ENCODE measurements around the gene PPP2R2B.

PPP2R2B gene

DNA sequence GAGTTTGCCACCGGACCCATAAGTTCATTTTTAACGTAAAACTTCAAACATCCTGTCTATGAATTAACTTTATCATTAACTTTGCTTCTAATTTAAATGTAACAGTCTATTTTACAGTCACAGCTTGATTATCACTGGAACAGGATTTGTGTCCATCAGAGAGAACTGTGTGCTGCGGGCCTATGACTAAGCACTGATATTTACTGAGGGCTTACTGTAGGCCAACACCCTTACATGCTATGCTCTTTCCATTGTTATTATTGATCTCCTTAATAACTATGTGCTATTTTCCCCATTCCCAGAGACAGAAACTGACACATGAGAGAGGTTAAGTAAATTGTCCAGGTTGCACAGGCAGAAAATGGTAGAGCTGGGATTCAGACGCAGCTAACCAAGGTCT lies 338.6 kb downstream of the PPP2R2B start:
- Mint-ChIP-seq H3K9me3 (no peaks in the 10 kb centered on the region), H3K36me3 (ENCODE audit: low read depth) (no peaks in the 10 kb centered on the region), H3K27me3 (ENCODE audit: low read depth, poor library complexity) (peaks cover 9% of the 10 kb centered on the region), H3K4me3 (no peak overlapping the region), H3K27ac (no peak overlapping the region), H3K4me1 (no peaks in the 10 kb centered on the region)
- no peak for DNase-seq
- TF ChIP-seq, protein P1, sequence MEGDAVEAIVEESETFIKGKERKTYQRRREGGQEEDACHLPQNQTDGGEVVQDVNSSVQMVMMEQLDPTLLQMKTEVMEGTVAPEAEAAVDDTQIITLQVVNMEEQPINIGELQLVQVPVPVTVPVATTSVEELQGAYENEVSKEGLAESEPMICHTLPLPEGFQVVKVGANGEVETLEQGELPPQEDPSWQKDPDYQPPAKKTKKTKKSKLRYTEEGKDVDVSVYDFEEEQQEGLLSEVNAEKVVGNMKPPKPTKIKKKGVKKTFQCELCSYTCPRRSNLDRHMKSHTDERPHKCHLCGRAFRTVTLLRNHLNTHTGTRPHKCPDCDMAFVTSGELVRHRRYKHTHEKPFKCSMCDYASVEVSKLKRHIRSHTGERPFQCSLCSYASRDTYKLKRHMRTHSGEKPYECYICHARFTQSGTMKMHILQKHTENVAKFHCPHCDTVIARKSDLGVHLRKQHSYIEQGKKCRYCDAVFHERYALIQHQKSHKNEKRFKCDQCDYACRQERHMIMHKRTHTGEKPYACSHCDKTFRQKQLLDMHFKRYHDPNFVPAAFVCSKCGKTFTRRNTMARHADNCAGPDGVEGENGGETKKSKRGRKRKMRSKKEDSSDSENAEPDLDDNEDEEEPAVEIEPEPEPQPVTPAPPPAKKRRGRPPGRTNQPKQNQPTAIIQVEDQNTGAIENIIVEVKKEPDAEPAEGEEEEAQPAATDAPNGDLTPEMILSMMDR (IDR thresholded peaks at IDR 0.05): no peak

GRCh38 chr5:146538432-146538831 lies 340.1 kb downstream of the PPP2R2B start:
- Mint-ChIP-seq H3K27ac (no peak overlapping the region), H3K4me3 (no peak overlapping the region), H3K4me1 (peaks cover 1% of the 10 kb centered on the region), H3K9me3 (no peaks in the 10 kb centered on the region), H3K36me3 (ENCODE audit: low read depth) (no peaks in the 10 kb centered on the region), H3K27me3 (ENCODE audit: low read depth, poor library complexity) (peaks cover 9% of the 10 kb centered on the region)
- no peak for DNase-seq
- TF ChIP-seq, protein P1 (IDR thresholded peaks at IDR 0.05): no peak

DNA sequence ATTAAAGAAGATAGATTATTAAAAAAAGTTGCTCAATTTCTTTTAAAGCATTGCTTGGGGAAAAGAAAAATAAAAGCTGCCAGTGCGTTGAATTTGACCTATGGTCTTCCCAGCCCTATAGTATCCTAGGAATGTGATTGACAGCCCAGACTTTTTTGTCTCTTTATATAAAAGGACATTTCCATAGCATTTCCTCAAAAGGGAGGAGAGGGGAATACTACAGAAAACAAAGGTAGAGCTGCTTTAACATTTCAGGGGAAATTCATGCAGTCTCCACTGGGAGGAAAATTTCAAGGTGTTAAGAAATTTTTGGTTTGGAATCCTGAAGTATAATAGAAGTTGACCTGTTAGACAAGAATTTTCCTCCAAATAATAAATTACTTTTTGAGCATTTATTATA lies 344.7 kb downstream of the PPP2R2B start:
- Mint-ChIP-seq H3K4me3 (no peak overlapping the region), H3K9me3 (peaks cover 8% of the 10 kb centered on the region)

DNA sequence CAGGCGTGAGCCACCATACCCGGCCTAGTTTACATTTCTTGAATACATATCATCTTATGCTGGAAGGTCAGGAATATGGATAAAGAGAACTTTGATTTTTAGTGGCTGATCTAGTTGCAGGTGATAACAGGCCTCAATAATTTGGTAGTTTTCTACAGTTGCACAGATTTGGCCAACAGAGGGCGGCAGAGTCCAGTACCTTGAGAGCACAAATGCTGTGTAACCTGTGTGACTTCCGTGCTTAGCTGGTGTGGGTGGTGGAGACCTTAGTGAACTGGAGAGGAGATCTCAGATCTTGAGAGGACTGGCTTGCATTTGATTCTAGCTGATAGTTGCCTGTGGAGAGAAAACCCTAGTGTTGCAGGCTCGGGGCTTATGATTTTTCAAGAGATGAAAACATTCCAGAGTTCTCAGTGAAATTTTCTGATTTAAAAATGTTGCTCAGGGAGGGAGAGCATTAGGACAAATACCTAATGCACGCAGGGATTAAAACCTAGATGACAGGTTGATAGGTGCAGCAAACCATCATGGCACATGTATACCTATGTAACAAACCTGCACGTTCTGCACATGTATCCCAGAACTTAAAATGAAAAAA lies 345.2 kb downstream of the PPP2R2B start:
- Mint-ChIP-seq H3K9me3 (peaks cover 8% of the 10 kb centered on the region), H3K4me1 (peaks cover 5% of the 10 kb centered on the region), H3K4me3 (no peak overlapping the region), H3K27ac (no peak overlapping the region), H3K36me3 (ENCODE audit: low read depth) (no peaks in the 10 kb centered on the region), H3K27me3 (ENCODE audit: low read depth, poor library complexity) (peaks cover 13% of the 10 kb centered on the region)
- DNase-seq: peak; percentile 82
- TF ChIP-seq, protein P1 (IDR thresholded peaks at IDR 0.05): peak; percentile 72

More for the DNA sequence above, 344.7 kb downstream of the PPP2R2B start:
- H3K36me3 Mint-ChIP-seq (ENCODE audit: low read depth): no peaks in the 10 kb centered on the region
- H3K4me1 Mint-ChIP-seq: peaks cover 5% of the 10 kb centered on the region
- DNase-seq: no peak
- TF ChIP-seq, protein P1 (IDR thresholded peaks at IDR 0.05): no peak
- peaks cover 13% of the 10 kb centered on the region for H3K27me3 Mint-ChIP-seq (ENCODE audit: low read depth, poor library complexity)
- no peak overlapping the region for H3K27ac Mint-ChIP-seq

Measured in nephron progenitor cell (in vitro differentiated cells).